Measurements from ENCODE around the gene SLC2A10.

Gene SLC2A10

DNA sequence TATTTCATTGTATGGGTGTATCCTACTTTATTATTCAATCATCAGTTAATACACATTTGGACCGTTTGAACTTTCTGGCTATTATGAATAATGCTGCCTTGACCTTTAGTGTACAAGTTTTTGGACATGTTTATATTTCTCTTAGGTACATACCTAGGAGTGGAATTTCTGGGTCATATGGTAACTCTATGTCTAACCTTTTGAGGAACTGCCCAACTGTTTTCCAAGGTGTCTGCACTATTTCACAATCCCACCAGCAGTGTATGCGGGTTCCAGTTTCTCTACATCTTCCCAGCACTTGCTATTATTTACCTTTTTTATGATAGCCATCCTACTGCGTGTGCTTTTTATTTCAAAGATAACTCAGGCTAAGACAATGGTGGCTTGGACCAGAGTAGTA lies 43.8 kb upstream of the SLC2A10 start (continued):
- TF ChIP-seq, protein P1, sequence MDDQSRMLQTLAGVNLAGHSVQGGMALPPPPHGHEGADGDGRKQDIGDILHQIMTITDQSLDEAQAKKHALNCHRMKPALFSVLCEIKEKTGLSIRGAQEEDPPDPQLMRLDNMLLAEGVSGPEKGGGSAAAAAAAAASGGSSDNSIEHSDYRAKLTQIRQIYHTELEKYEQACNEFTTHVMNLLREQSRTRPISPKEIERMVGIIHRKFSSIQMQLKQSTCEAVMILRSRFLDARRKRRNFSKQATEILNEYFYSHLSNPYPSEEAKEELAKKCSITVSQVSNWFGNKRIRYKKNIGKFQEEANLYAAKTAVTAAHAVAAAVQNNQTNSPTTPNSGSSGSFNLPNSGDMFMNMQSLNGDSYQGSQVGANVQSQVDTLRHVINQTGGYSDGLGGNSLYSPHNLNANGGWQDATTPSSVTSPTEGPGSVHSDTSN (CRISPR knock-in tag; IDR thresholded peaks at IDR 0.05), result no peak
- TF ChIP-seq ZNF514 (tag by site-specific recombination; IDR thresholded peaks at IDR 0.05) (no peak), ZNF175 (tag by site-specific recombination; IDR thresholded peaks at IDR 0.05) (no peak)

DNA sequence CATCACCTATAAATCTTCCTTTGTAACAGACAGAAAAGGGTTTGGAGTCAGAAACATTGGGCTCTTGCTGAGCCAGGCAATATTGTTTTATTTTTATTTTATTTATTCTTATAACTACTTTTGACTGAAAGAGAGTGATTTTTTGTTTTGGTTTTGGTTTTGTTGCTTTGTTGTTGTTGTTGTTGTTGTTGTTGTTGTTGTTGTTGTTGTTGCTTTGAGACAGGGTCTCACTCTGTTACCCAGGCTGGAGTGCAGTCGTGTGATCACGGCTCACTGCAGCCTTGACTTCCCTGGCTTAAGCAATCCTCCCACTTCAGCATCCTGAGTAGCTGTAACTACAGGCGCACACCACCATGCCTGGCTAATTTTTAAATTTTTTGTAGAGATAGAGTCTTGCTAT lies 43.1 kb upstream of the SLC2A10 start:
- ChIA-PET POLR2A (no interaction called here), CTCF (interaction anchor here (1.6 kb wide), 1 partner anchor 15 kb away, joined by 4 read pairs; no protein-coding TSS in a partner anchor)
- no peaks in the 10 kb centered on the region for H3K4me1 ChIP-seq (ENCODE audit: control insufficient read depth, insufficient read depth, low read length)
- no peak overlapping the region for H3K4me3 ChIP-seq (ENCODE audit: low read depth, low read length)
- TF ChIP-seq, protein P2, sequence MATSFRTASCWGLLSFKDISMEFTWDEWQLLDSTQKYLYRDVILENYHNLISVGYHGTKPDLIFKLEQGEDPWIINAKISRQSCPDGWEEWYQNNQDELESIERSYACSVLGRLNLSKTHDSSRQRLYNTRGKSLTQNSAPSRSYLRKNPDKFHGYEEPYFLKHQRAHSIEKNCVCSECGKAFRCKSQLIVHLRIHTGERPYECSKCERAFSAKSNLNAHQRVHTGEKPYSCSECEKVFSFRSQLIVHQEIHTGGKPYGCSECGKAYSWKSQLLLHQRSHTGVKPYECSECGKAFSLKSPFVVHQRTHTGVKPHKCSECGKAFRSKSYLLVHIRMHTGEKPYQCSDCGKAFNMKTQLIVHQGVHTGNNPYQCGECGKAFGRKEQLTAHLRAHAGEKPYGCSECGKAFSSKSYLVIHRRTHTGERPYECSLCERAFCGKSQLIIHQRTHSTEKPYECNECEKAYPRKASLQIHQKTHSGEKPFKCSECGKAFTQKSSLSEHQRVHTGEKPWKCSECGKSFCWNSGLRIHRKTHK (tag by site-specific recombination; IDR thresholded peaks at IDR 0.05), result no peak
- TF ChIP-seq ZNF596 (tag by site-specific recombination; IDR thresholded peaks at IDR 0.05) (no peak), SP7 (tag by site-specific recombination; IDR thresholded peaks at IDR 0.05) (no peak), ZNF311 (tag by site-specific recombination; IDR thresholded peaks at IDR 0.05; ENCODE audit: borderline replicate concordance) (no peak), GLIS1 (tag by site-specific recombination; IDR thresholded peaks at IDR 0.05) (no peak), ZNF16 (tag by site-specific recombination; IDR thresholded peaks at IDR 0.05; ENCODE audit: low read depth) (no peak), ZNF221 (tag by site-specific recombination; IDR thresholded peaks at IDR 0.05; ENCODE audit: borderline replicate concordance) (no peak), ZNF629 (tag by site-specific recombination; IDR thresholded peaks at IDR 0.05) (no peak), SP3 (tag by site-specific recombination; IDR thresholded peaks at IDR 0.05) (no peak), ZNF350 (tag by site-specific recombination; IDR thresholded peaks at IDR 0.05) (no peak), ZNF521 (tag by site-specific recombination; IDR thresholded peaks at IDR 0.05) (no peak), ZNF223 (tag by site-specific recombination; IDR thresholded peaks at IDR 0.05) (no peak)
- TF ChIP-seq, protein P3, sequence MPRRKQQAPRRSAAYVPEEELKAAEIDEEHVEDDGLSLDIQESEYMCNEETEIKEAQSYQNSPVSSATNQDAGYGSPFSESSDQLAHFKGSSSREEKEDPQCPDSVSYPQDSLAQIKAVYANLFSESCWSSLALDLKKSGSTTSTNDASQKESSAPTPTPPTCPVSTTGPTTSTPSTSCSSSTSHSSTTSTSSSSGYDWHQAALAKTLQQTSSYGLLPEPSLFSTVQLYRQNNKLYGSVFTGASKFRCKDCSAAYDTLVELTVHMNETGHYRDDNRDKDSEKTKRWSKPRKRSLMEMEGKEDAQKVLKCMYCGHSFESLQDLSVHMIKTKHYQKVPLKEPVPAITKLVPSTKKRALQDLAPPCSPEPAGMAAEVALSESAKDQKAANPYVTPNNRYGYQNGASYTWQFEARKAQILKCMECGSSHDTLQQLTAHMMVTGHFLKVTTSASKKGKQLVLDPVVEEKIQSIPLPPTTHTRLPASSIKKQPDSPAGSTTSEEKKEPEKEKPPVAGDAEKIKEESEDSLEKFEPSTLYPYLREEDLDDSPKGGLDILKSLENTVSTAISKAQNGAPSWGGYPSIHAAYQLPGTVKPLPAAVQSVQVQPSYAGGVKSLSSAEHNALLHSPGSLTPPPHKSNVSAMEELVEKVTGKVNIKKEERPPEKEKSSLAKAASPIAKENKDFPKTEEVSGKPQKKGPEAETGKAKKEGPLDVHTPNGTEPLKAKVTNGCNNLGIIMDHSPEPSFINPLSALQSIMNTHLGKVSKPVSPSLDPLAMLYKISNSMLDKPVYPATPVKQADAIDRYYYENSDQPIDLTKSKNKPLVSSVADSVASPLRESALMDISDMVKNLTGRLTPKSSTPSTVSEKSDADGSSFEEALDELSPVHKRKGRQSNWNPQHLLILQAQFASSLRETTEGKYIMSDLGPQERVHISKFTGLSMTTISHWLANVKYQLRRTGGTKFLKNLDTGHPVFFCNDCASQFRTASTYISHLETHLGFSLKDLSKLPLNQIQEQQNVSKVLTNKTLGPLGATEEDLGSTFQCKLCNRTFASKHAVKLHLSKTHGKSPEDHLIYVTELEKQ (tag by site-specific recombination; IDR thresholded peaks at IDR 0.05; ENCODE audit: borderline replicate concordance), result no peak
- TF ChIP-seq, protein P4, sequence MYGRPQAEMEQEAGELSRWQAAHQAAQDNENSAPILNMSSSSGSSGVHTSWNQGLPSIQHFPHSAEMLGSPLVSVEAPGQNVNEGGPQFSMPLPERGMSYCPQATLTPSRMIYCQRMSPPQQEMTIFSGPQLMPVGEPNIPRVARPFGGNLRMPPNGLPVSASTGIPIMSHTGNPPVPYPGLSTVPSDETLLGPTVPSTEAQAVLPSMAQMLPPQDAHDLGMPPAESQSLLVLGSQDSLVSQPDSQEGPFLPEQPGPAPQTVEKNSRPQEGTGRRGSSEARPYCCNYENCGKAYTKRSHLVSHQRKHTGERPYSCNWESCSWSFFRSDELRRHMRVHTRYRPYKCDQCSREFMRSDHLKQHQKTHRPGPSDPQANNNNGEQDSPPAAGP (tag by site-specific recombination; IDR thresholded peaks at IDR 0.05), result no peak
- H3K27ac ChIP-seq (ENCODE audit: extremely low read depth, low read depth, low read length), result no peak overlapping the region
- no peaks in the 10 kb centered on the region for H3K36me3 ChIP-seq (ENCODE audit: control insufficient read depth in 2 of 2, insufficient read depth in 1 of 2, low read length in 2 of 2)
- H3K9me3 ChIP-seq (ENCODE audit: control insufficient read depth, insufficient read depth, low read depth, low read length), result no peaks in the 10 kb centered on the region
